ENCODE data around the gene LIX1L. TPM values are rescaled to one million over a fixed set of nuclear protein-coding genes. Genes with fewer than 3 reads are reported as not detected.

The LIX1L gene
- total and polyA plus RNA-seq, 2 of the 13 experiments (the other 11 are each of a cell fraction or from before 2014, with no cell fraction given) = 8.1 to 24.9 TPM

DNA sequence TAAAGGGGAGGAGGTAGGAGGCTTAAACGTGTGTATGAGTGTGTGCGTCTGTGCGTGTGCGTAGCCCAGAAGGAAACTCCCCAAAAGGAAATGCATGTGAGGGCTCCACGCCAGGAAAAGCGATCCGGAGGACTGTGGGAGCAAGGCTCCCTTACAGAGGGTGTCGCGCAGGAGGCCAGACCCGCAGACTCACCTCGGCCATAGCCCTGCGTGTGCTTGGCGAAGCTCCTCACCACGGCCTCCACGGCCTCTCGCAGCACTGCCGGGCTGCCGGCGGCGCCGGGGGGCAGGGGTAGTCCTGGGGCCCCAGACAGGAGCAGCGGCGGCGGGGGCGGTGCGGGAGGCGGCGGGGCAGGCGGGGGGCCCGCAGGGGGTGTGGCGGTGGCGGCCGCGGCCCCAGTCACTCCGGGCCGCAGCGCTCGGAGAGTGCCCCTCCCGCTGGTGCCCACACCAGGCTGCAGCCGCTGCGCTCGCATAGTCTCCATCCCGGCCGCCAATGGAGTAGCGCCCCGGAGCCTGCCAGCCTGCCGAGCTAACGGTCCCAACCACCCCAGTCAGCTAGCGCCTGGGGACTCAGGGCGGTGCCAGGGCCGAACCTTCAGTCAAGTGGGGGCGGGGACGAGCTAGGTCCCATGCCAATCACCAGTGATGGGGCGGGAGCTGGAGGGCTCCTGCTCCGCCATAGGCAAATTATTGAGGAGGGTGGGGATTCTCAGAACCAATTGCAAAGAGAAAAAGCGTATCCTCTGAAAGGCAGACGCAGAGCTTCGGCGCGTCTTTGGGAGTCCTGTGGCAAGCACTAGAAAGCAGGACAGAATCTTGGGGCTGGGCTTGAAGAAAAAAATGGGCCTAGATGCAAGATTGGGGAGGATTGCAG is at the start of gene LIX1L (continued):
- TF ChIP-seq, protein P1, sequence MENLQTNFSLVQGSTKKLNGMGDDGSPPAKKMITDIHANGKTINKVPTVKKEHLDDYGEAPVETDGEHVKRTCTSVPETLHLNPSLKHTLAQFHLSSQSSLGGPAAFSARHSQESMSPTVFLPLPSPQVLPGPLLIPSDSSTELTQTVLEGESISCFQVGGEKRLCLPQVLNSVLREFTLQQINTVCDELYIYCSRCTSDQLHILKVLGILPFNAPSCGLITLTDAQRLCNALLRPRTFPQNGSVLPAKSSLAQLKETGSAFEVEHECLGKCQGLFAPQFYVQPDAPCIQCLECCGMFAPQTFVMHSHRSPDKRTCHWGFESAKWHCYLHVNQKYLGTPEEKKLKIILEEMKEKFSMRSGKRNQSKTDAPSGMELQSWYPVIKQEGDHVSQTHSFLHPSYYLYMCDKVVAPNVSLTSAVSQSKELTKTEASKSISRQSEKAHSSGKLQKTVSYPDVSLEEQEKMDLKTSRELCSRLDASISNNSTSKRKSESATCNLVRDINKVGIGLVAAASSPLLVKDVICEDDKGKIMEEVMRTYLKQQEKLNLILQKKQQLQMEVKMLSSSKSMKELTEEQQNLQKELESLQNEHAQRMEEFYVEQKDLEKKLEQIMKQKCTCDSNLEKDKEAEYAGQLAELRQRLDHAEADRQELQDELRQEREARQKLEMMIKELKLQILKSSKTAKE (CRISPR knock-in tag; IDR thresholded peaks at IDR 0.05; ENCODE audit: borderline replicate concordance) = peak; percentile 61; the same call in 1 of the 2 replicates
- TF ChIP-seq, protein P2, sequence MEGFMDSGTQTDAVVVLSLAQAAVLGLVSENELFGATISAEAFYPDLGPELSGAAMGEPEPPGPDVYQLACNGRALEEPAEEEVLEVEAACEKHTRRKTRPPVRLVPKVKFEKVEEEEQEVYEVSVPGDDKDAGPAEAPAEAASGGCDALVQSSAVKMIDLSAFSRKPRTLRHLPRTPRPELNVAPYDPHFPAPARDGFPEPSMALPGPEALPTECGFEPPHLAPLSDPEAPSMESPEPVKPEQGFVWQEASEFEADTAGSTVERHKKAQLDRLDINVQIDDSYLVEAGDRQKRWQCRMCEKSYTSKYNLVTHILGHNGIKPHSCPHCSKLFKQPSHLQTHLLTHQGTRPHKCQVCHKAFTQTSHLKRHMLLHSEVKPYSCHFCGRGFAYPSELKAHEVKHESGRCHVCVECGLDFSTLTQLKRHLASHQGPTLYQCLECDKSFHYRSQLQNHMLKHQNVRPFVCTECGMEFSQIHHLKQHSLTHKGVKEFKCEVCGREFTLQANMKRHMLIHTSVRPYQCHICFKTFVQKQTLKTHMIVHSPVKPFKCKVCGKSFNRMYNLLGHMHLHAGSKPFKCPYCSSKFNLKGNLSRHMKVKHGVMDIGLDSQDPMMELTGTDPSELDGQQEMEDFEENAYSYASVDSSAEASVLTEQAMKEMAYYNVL (CRISPR knock-in tag; IDR thresholded peaks at IDR 0.05; ENCODE audit: borderline replicate concordance) = peak; percentile 18; the same call in 1 of the 2 replicates
- TF ChIP-seq, protein P3, sequence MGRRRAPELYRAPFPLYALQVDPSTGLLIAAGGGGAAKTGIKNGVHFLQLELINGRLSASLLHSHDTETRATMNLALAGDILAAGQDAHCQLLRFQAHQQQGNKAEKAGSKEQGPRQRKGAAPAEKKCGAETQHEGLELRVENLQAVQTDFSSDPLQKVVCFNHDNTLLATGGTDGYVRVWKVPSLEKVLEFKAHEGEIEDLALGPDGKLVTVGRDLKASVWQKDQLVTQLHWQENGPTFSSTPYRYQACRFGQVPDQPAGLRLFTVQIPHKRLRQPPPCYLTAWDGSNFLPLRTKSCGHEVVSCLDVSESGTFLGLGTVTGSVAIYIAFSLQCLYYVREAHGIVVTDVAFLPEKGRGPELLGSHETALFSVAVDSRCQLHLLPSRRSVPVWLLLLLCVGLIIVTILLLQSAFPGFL (CRISPR knock-in tag; IDR thresholded peaks at IDR 0.05) = no peak
- TF ChIP-seq, protein P4, sequence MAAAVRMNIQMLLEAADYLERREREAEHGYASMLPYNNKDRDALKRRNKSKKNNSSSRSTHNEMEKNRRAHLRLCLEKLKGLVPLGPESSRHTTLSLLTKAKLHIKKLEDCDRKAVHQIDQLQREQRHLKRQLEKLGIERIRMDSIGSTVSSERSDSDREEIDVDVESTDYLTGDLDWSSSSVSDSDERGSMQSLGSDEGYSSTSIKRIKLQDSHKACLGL (CRISPR knock-in tag; IDR thresholded peaks at IDR 0.05) = peak; percentile 54; the same call in 1 of the 2 replicates
- TF ChIP-seq PRPF4 (IDR thresholded peaks at IDR 0.05; ENCODE audit: low read depth, low read length, poor library complexity, severe bottlenecking) (no peak), SP1 (IDR thresholded peaks at IDR 0.05) (no peak), SP1 (CRISPR knock-in tag; IDR thresholded peaks at IDR 0.05) (peak; percentile 47; the same call in 1 of the 2 replicates), MXI1 (IDR thresholded peaks at IDR 0.05; ENCODE audit: borderline replicate concordance, low read depth, low read length) (peak; percentile 39; the same call in 1 of the 3 replicates), ASH2L (IDR thresholded peaks at IDR 0.05; ENCODE audit: insufficient read length, low read depth, low read length) (peak; percentile 66), SALL2 (CRISPR knock-in tag; IDR thresholded peaks at IDR 0.05) (peak; percentile 71; the same call in 1 of the 2 replicates), HNRNPLL (IDR thresholded peaks at IDR 0.05; ENCODE audit: low read depth, low read length, poor library complexity, severe bottlenecking) (peak; percentile 98), ZNF264 (CRISPR knock-in tag; IDR thresholded peaks at IDR 0.05) (0 out of 2 replicates have a peak, but pooled peaks have one; percentile 45), ZNF317 (CRISPR knock-in tag; IDR thresholded peaks at IDR 0.05) (0 out of 2 replicates have a peak, but pooled peaks have one; percentile 6), KLF9 (CRISPR knock-in tag; IDR thresholded peaks at IDR 0.05; ENCODE audit: low read depth) (no peak), ZNF556 (CRISPR knock-in tag; IDR thresholded peaks at IDR 0.05; ENCODE audit: borderline replicate concordance) (no peak), PTBP1 (IDR thresholded peaks at IDR 0.05; ENCODE audit: low read depth, low read length, poor library complexity, severe bottlenecking) (no peak), ATF7-NPFF (CRISPR knock-in tag; IDR thresholded peaks at IDR 0.05; ENCODE audit: low read depth) (peak; percentile 66; the same call in 1 of the 2 replicates), FLYWCH1 (CRISPR knock-in tag; IDR thresholded peaks at IDR 0.05) (no peak), HIVEP1 (CRISPR knock-in tag; IDR thresholded peaks at IDR 0.05) (0 out of 2 replicates have a peak, but pooled peaks have one; percentile 39), IKZF4 (CRISPR knock-in tag; IDR thresholded peaks at IDR 0.05; ENCODE audit: borderline replicate concordance, low read depth, not compliant biosample characterization) (peak; percentile 17), ZNF644 (CRISPR knock-in tag; IDR thresholded peaks at IDR 0.05; ENCODE audit: low read depth) (no peak), ZNF781 (CRISPR knock-in tag; IDR thresholded peaks at IDR 0.05; ENCODE audit: borderline replicate concordance, not compliant biosample characterization) (peak; percentile 33), ZNF746 (CRISPR knock-in tag; IDR thresholded peaks at IDR 0.05) (no peak)

Measured in HepG2 (cell line).